GM13977 (cell line): ENCODE results near the gene CBX7.
A peak's percentile ranks its signal among the peaks of the same experiment; 100 is the strongest.

Experiments
- DNase-seq: peaks from one replicate; pipeline ENCODE4 v3.0.0; 2012; ENCODE audit warnings: low spot score
- CTCF ChIP-seq: IDR thresholded peaks from 2 replicates; pipeline ENCODE4 v1.5.1; 2012; ENCODE audit warnings: mild to moderate bottlenecking, control low read depth; ENCODE audit not compliant: insufficient read depth; ENCODE audit errors: extremely low read depth, missing control alignments
- in situ Hi-C: fragments of 300-500 bp; cut with MboI; formaldehyde crosslinking; loops from one replicate; pipeline ENCODE4 v1.12.0; 2022; ENCODE audit warnings: low sequenced_read_pairs, low pct_unique_long_range_greater_than_20kb, mixed read lengths, inconsistent platforms; ENCODE audit not compliant: unreplicated experiment

Gene CBX7

GRCh38 chr22:39103431-39103830, 49.0 kb downstream of the CBX7 start:
- DNase-seq = no peak
- in situ Hi-C loops = no loop called here
- no peak for TF ChIP-seq CTCF

- in situ Hi-C loops = no loop called here
- TF ChIP-seq CTCF = no peak
- DNase-seq = peak; percentile 13
These were observed 51.3 kb downstream of the CBX7 start for GRCh38 chr22:39101226-39101625.

GRCh38 chr22:39098576-39098975, 53.9 kb downstream of the CBX7 start:
- in situ Hi-C loops = no loop called here
- no peak for DNase-seq
- no peak for TF ChIP-seq CTCF

GRCh38 chr22:39098026-39098425, 54.5 kb downstream of the CBX7 start:
- TF ChIP-seq CTCF = no peak
- DNase-seq = no peak
- in situ Hi-C loops = no loop called here

- no peak for DNase-seq
- TF ChIP-seq CTCF = no peak
- in situ Hi-C loops = no loop called here
These were observed 55.1 kb downstream of the CBX7 start, which contains the start of gene APOBEC3H for GRCh38 chr22:39097098-39098020. Gene APOBEC3H, plus strand, starts transcription at chr22:39097244. Its CDS starts 3,035 bp downstream, at chr22:39100279.

- DNase-seq = no peak
- in situ Hi-C loops = no loop called here
- TF ChIP-seq CTCF = no peak
These were observed 56.5 kb downstream of the CBX7 start for GRCh38 chr22:39095971-39096370.
